GM23338 (cell line): ENCODE measurements around the gene XPOT. TPM values are rescaled to one million over a fixed set of nuclear protein-coding genes. Genes with fewer than 3 reads are reported as not detected.

Source experiments
- ATAC-seq: fragments of 200-7000 bp; cut with Tn5 transposase; 3 replicates; pipeline ENCODE4 v1.9.1; 2020
- DNase-seq: peaks from one replicate; pipeline ENCODE4 v3.0.0-alpha.2; 2015; ENCODE audit warnings: low spot score
- H2AFZ ChIP-seq: fragments of 200-600 bp; sonication (generic); 2 replicates; pipeline ENCODE4 v1.8.0; 2016; ENCODE audit warnings: antibody characterized with exemption, mild to moderate bottlenecking, moderate library complexity
- H3F3A ChIP-seq: fragments of 200-600 bp; sonication (generic); replicated peaks from 2 replicates; pipeline ENCODE4 v1.8.0; 2017; ENCODE audit warnings: antibody characterized with exemption, mixed run types, low read depth
- H3K27ac ChIP-seq: fragments of 200-600 bp; sonication (generic); 2 replicates; pipeline ENCODE4 v1.6.1; 2016; ENCODE audit warnings: low read depth
- H3K27me3 ChIP-seq: fragments of 200-600 bp; sonication (generic); 2 replicates; pipeline ENCODE4 v1.8.0; 2016; ENCODE audit warnings: mild to moderate bottlenecking, mixed run types, moderate library complexity; ENCODE audit not compliant: insufficient read depth
- H3K36me3 ChIP-seq: fragments of 200-600 bp; sonication (generic); 2 replicates; pipeline ENCODE4 v1.8.0; 2016; ENCODE audit warnings: mild to moderate bottlenecking; ENCODE audit not compliant: insufficient read depth
- H3K4me1 ChIP-seq: fragments of 200-600 bp; sonication (generic); 2 replicates; pipeline ENCODE4 v1.8.0; 2016; ENCODE audit warnings: mild to moderate bottlenecking, moderate library complexity; ENCODE audit not compliant: insufficient read depth
- H3K4me2 ChIP-seq: fragments of 200-600 bp; sonication (generic); 2 replicates; pipeline ENCODE4 v1.7.1; 2017; ENCODE audit warnings: mixed run types
- H3K4me3 ChIP-seq: fragments of 200-600 bp; sonication (generic); 2 replicates; pipeline ENCODE4 v1.6.1; 2016; ENCODE audit warnings: mixed run types
- H3K79me2 ChIP-seq: fragments of 200-600 bp; sonication (generic); replicated peaks from 2 replicates; pipeline ENCODE4 v1.8.0; 2017; ENCODE audit warnings: mild to moderate bottlenecking; ENCODE audit not compliant: insufficient read depth
- H3K9me2 ChIP-seq: fragments of 200-600 bp; sonication (generic); 2 replicates; pipeline ENCODE4 v1.8.0; 2017; ENCODE audit not compliant: insufficient read depth
- H4K20me1 ChIP-seq: fragments of 200-600 bp; sonication (generic); replicated peaks from 2 replicates; pipeline ENCODE4 v1.8.0; 2017; ENCODE audit warnings: mild to moderate bottlenecking; ENCODE audit not compliant: insufficient read depth
- H3K27ac Mint-ChIP-seq: 2 replicates; pipeline ENCODE4 v1.8.0; 2020; ENCODE audit warnings: inconsistent platforms, mild to moderate bottlenecking, moderate library complexity, mixed read lengths
- H3K27me3 Mint-ChIP-seq: 3 replicates; pipeline ENCODE4 v1.8.0; 2022; ENCODE audit warnings: low read depth, mild to moderate bottlenecking, moderate library complexity, mixed read lengths, inconsistent platforms; ENCODE audit not compliant: insufficient read depth, poor library complexity
- H3K36me3 Mint-ChIP-seq: 3 replicates; pipeline ENCODE4 v1.8.0; 2021; ENCODE audit warnings: low read depth, mild to moderate bottlenecking, inconsistent platforms, moderate library complexity, mixed read lengths
- H3K4me1 Mint-ChIP-seq: 3 replicates; pipeline ENCODE4 v1.8.0; 2020; ENCODE audit warnings: mild to moderate bottlenecking, inconsistent platforms, mixed read lengths
- H3K4me3 Mint-ChIP-seq: 3 replicates; pipeline ENCODE4 v1.8.0; 2021; ENCODE audit warnings: moderate library complexity, mild to moderate bottlenecking, inconsistent platforms, mixed read lengths
- H3K9me3 Mint-ChIP-seq: 3 replicates; pipeline ENCODE4 v1.8.0; 2020; ENCODE audit warnings: moderate library complexity, mild to moderate bottlenecking, inconsistent platforms, mixed read lengths
- CREB1 ChIP-seq: fragments of 250-450 bp; sonication (Bioruptor Pico); IDR thresholded peaks from 2 replicates; pipeline ENCODE4 v1.5.0; 2020; ENCODE audit warnings: low read depth, mild to moderate bottlenecking, moderate library complexity
- ETS1 ChIP-seq: IDR thresholded peaks from 2 replicates; pipeline ENCODE4 v1.6.1; 2016; ENCODE audit warnings: antibody characterized with exemption
- EZH2 ChIP-seq: fragments of 200-600 bp; sonication (generic); IDR thresholded peaks from one replicate; pipeline ENCODE4 v1.8.0; 2017; ENCODE audit warnings: antibody characterized with exemption, mild to moderate bottlenecking, low read depth; ENCODE audit not compliant: unreplicated experiment
- JUNB ChIP-seq: IDR thresholded peaks from one replicate; pipeline ENCODE4 v1.6.1; 2016; ENCODE audit warnings: antibody characterized with exemption; ENCODE audit not compliant: unreplicated experiment
- NANOG ChIP-seq: IDR thresholded peaks from 2 replicates; pipeline ENCODE4 v1.6.1; 2016; ENCODE audit warnings: antibody characterized with exemption, borderline replicate concordance
- POLR2AphosphoS5 ChIP-seq: IDR thresholded peaks from 2 replicates; pipeline ENCODE4 v1.6.1; 2016; ENCODE audit warnings: antibody characterized with exemption, low read depth
- REST ChIP-seq: IDR thresholded peaks from one replicate; pipeline ENCODE4 v1.6.1; 2018; ENCODE audit warnings: antibody characterized with exemption; ENCODE audit not compliant: unreplicated experiment
- STAT1 ChIP-seq: IDR thresholded peaks from one replicate; pipeline ENCODE4 v1.6.1; 2016; ENCODE audit warnings: antibody characterized with exemption; ENCODE audit not compliant: unreplicated experiment
- ZNF114 ChIP-seq: fragments of 250-450 bp; sonication (Bioruptor Pico); IDR thresholded peaks from 2 replicates; pipeline ENCODE4 v1.5.0; 2020; ENCODE audit warnings: mild to moderate bottlenecking, moderate library complexity
- ZNF462 ChIP-seq: fragments of 250-450 bp; sonication (Bioruptor Pico); IDR thresholded peaks from 2 replicates; pipeline ENCODE4 v1.5.0; 2020; ENCODE audit warnings: mild to moderate bottlenecking, moderate library complexity
- polyA plus RNA-seq: library from polyadenylated mRNA; unstranded; fragments of >200 nt; fragmentation: Nextera tagmentation; extraction: Ambion mirVana; gene quantifications from 2 replicates; pipeline ENCODE4 v1.2.1, GENCODE V29; 2016
- total RNA-seq: library from RNA; depleted of rRNA; stranded (reverse); fragments of >200 nt; shearing (Covaris generic); gene quantifications from 2 replicates; pipeline ENCODE4 v1.2.3, GENCODE V29; 2014

Gene XPOT
- total and polyA plus RNA-seq, 2 experiments from 2014 or later, result 58.7 to 145 TPM

- no peak for TF ChIP-seq REST
- TF ChIP-seq JUNB, result no peak
- no peak for TF ChIP-seq NANOG
- no peak for TF ChIP-seq EZH2
- TF ChIP-seq POLR2AphosphoS5, result no peak
- no peak for TF ChIP-seq CREB1 (CRISPR knock-in tag)
These were observed 66.3 kb downstream of the XPOT start (continued) for GRCh38 chr12:64470495-64470894.

- no peak overlapping the region for H3K4me3 Mint-ChIP-seq
- H2AFZ ChIP-seq, result no peak overlapping the region
These were observed 69.0 kb downstream of the XPOT start for GRCh38 chr12:64473176-64473575.

More at GRCh38 chr12:64473176-64473575, 69.0 kb downstream of the XPOT start:
- peaks cover 27% of the 10 kb centered on the region for H3K9me3 Mint-ChIP-seq
- no peak overlapping the region for H3K27ac Mint-ChIP-seq
- peaks cover 81% of the 10 kb centered on the region for H3K36me3 Mint-ChIP-seq
- Histone ChIP-seq H3K36me3 (peaks cover 28% of the 10 kb centered on the region), H3K9me2 (no peaks in the 10 kb centered on the region), H3K27me3 (no peaks in the 10 kb centered on the region), H4K20me1 (0 out of 2 replicates have a peak, but pooled peaks cover 7% of the 10 kb centered on the region), H3F3A (no peaks in the 10 kb centered on the region), H3K4me1 (no peaks in the 10 kb centered on the region), H3K27ac (no peak overlapping the region), H3K4me3 (no peak overlapping the region), H3K79me2 (peaks cover 32% of the 10 kb centered on the region), H3K4me2 (no peak overlapping the region)
- ATAC-seq, result no peak
- H3K4me1 Mint-ChIP-seq, result no peaks in the 10 kb centered on the region
- DNase-seq, result no peak
- H3K27me3 Mint-ChIP-seq, result peaks cover 2% of the 10 kb centered on the region
- no peak for TF ChIP-seq CREB1 (CRISPR knock-in tag)
- no peak for TF ChIP-seq ETS1
- no peak for TF ChIP-seq REST
- no peak for TF ChIP-seq ZNF114 (CRISPR knock-in tag)
- TF ChIP-seq EZH2, result no peak
- TF ChIP-seq STAT1, result no peak
- TF ChIP-seq ZNF462 (CRISPR knock-in tag), result no peak
